HFF-Myc (cell line): ENCODE measurements around the gene NPY4R2.
"Not testable (repeated sequence)": the region's sequence is repeated elsewhere in the genome, so short reads cannot be mapped to it uniquely, and the experiment has no call there.

Experiments used
- DNase-seq: peaks from one replicate; pipeline ENCODE4 v3.0.0-alpha.2; 2011; ENCODE audit warnings: low read depth; ENCODE audit errors: extremely low read depth
- H3K4me3 ChIP-seq: replicated peaks from 2 replicates; pipeline ENCODE4 v1.5.1; 2011; ENCODE audit warnings: low read depth, mild to moderate bottlenecking, control low read depth, low read length

Gene NPY4R2, protein sequence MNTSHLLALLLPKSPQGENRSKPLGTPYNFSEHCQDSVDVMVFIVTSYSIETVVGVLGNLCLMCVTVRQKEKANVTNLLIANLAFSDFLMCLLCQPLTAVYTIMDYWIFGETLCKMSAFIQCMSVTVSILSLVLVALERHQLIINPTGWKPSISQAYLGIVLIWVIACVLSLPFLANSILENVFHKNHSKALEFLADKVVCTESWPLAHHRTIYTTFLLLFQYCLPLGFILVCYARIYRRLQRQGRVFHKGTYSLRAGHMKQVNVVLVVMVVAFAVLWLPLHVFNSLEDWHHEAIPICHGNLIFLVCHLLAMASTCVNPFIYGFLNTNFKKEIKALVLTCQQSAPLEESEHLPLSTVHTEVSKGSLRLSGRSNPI

DNA sequence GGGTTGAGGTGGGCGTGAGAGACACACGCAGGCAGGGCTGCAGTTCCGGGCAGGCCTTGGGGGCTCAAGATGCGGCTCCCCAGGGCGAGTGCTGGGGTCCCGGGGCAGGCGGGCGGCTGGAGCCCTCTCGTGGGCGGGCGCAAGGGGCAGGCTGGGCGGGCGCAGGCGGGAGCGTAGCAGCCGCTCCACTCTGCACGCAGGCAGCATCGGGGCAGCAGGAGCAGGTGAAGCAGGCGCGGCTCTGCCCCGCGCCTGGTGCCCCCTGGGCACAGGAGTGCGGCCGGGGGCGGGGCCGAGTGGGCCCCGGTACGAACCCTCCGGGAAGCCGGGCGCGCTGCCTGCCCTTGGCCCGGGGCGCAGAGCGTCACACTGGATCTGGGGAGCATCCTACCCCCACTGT is at the start of gene NPY4R2:
TSS of gene NPY4R2 (plus strand) at position 188 of the 400 bp plus-strand sequence. CDS start 3,326 bp downstream, outside the sequence.
- not testable (repeated sequence) for H3K4me3 ChIP-seq, DNase-seq

DNA sequence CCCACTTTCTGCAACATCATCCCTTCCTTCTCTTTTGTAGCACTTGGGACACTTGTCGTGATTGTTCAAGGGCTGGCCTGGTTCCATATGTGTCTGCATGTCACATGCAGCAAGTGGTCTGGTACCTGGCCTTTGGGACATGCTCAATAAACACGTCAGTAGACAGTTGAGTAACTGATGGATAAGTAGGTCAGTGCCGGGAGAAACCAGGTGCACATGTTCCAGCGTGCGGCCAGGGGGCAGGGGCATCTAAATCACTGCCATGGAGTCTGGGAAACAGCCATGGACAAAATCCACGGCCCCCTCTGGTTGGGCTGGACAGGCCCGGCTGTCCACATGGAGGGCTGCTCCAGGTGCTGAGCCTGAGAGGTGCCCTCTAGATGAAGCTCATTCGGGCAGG is 47.6 kb upstream of the NPY4R2 start:
- DNase-seq = not testable (repeated sequence)

DNA sequence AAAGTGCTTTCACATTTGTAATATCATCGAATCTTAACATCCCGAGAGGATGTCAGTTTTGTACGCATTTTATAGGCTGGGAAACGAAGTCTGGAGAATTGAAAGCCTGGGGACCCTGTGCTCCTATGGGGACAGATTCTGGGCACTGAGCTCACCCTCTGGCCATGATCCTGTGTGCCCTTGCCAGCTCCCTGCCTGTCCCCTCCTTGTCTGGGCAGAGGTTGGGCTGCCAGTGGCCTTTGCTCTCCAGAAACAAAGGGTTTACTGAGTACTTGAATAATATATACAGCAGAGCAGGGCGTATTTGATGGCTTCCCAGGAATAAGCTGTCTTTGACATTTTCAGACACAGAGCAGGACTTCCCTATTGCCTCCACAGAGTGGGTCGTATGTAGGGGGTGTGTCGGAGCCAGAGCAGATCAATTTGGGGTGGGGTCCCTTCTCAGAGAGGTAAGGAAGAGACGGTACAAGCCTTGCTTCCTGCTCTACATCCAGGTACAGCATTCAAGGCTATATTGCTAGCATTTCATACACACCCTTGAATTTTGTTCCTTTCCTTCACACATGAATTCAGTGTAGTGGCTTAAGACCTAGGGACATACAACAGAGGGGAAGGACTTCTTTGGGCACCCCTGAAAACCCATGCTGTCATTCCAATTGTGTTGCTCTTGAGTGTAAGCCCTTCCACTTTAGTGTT is 46.8 kb upstream of the NPY4R2 start:
- H3K4me3 ChIP-seq, DNase-seq: not testable (repeated sequence)

More for the DNA sequence above, 47.6 kb upstream of the NPY4R2 start:
- H3K4me3 ChIP-seq = not testable (repeated sequence)

DNA sequence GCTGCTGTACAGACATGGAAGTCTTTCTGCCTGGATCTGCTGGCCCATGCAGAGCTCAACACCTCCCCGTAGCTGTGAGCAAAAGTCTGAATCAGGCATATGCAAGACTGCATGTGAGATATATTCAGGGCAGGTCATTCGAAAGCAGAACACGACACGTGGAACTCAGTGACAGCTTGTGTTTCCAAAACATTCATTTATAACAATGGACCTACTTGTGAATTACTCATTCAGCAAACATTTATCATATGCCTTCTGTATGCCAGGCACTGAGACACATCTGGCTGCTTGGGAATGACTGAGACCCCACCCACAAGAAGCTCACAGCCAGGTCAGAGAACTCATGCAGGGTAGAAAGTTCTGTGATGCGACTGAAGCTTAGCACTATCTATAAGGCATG is 46.2 kb upstream of the NPY4R2 start:
- not testable (repeated sequence) for DNase-seq, H3K4me3 ChIP-seq

DNA sequence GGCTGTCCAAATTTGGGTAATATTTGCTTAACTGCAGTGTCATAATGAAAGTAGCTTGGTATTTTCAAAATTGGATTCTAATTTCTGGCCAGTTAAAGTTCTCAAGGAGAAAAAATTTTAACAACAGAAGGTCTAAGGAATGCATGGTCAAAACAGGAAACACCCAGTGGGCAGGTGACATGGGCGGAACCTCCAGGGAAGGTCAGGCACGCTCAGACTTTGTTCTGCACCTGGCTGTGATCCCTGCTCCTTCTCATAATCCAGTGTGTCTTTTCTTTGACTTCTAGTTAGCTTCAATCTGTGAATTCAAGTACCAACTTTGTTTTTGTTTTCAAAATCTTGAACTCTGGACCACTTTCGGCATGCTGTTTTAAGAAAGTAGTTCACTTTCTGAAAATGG is 34.2 kb upstream of the NPY4R2 start:
- DNase-seq, H3K4me3 ChIP-seq: not testable (repeated sequence)

DNA sequence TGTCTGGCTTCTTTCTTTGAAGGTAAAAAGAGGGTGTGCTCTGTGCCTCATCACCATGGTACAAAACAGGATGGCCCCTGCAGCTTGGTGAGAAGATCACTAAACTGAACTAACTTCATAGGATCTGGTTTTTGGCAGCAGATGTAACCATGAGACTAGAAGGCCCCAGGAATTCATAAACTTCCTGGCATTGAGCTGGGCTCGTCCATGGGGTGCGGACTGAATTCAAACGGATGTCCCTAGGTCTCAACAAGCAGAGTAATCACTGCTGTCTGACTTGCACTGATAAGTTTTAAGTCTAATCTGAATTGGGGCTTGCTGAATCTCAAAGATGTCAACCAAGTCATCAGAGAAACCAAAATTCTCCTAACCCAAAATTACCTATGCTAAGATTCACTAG is 33.5 kb upstream of the NPY4R2 start:
- DNase-seq, H3K4me3 ChIP-seq: not testable (repeated sequence)

DNA sequence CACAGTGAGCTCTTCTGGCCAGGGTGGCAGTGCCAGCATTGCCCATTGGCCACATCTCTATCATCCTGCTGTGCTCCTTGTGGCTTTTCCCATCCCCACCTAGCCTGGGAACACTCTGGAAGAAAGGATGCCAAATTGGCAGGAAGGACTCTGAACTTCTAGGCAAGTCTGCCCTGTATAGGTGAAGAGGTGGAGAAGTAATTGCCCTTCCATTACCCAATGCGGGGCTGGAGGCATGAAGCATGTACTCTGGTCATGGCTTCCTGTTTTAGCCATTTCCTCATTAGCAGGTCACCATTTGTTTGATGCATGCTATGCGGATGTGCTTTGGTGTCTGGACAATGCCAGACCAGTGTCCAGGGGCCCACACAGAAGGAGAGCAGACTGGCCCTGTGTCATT is 32.1 kb upstream of the NPY4R2 start:
- DNase-seq, H3K4me3 ChIP-seq: not testable (repeated sequence)

DNA sequence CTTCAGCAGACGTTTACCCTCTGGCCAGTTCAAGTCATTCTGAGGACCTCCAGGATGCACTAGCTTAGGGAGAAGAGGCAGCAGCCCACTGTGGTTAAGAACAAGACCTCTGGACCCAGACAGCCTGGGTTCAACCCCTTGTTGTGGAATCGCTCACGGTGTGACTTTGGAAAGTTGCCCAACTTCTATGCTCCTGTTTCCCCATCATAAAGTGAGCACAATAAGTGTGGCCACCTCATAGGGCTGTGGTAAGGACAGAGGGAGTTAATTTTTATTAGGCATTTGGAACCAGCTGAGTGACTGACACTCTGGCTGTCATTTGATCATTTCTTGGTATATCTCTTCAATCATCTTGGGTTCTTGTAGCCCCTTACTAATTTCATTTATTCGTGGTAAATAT is 31.6 kb upstream of the NPY4R2 start:
- H3K4me3 ChIP-seq, DNase-seq: not testable (repeated sequence)

DNA sequence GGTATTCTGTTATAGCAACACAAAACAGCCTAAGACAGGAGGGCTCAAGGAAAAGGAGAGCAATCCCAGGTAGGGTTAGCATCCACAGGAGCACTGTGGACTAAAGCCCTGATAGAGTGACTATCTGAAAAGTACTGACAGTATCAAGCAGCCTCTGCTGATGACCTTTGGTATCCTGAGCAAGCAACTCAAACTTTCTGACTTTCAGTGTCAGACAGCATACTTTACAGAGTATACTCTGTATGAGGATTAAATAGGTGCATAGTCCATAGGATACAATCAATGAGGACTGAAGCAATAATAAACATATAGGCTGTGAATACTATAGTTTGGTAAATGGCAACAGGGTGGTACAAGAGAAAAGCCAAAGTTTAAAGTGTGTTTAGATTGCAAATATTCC is 27.7 kb upstream of the NPY4R2 start:
- not testable (repeated sequence) for DNase-seq, H3K4me3 ChIP-seq

DNA sequence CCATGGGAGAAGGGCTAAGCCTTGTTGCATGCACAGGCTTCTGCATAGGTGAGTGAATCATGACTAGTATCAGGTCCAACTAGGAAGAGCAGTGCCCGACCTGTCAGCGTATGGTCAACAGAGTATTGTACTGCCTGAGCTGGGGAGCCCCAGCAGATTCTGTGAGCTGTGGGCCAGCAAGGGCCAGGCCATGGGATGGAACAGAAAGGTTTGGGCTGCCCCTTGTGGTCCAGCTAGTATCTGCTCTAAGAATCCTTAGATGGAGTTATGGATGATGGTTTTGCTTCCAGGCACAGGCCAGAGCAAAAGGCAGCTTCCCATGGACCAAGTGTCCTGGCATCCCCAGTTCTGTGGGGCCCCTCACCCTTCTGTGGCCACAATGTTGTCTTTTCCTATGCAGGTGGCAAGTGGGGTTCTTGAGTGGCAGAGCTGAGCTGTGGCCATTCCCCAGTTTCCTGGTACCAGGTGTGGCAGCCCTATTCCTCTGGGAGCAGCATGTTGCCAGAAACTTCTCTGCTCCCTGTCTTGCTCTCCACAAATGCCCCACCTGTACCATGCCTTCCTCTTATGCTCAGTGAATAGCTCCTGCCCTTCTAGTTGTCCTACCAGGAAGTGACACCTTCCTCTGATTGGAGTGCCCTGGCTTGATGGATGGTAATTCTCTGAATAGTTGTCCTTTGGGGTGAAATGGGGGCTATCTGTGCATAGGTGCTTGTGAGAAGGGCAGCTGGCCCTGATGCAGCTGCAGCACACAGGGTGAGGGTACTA is 25.8 kb upstream of the NPY4R2 start:
- not testable (repeated sequence) for H3K4me3 ChIP-seq, DNase-seq

DNA sequence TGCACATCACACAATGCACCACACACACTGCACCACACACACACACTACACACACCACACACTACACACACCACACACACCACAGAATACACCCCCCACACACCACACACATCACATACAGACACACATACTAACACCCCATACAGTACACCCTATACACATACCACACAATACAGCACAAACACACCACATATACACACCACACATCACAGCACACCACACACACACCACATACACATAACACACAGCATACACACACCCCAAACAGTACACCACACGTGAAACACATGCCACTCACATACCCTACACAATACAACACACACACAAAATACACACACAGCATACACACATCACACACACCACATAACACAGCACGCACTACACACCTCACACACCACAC is 23.9 kb upstream of the NPY4R2 start:
- not testable (repeated sequence) for DNase-seq, H3K4me3 ChIP-seq

DNA sequence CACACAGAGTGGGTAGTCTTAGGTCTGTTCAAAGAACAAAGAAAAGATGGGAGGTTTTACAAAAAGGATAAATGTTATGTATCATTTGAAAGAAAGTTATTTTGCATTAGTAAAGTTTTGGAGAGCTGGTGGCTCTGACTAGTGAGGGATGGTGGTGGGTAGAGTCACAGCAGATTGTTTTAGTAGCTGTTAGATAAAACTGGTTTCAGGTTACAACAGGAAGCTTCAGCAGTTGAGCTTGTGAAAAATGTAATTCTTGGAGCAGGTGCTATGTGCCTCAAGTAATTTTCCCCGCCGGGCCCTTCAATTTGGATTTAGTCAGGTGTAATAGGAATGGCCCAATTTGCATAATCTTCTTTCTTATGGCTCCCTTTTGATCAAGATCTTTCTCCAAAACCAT is 20.6 kb upstream of the NPY4R2 start:
- not testable (repeated sequence) for DNase-seq, H3K4me3 ChIP-seq

DNA sequence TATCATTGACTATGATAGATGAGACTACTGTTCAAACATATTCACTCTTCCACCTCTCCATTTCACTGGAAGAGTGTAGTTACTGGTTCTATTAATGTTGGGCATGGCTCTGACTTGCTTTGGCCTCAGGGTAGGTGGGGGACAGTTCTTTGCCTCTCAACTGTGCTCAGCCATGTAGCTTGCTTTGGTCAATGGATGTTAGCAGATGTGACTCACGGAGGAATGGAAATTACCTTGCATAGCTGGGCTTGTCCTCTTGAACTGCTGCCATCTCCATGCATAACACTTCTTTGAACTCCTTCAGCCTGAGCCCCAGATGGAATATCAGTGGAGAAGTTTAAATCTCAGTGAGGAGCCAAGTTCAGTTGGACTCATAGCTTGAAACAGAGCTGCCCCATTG is 9.1 kb upstream of the NPY4R2 start:
- H3K4me3 ChIP-seq, DNase-seq: not testable (repeated sequence)

DNA sequence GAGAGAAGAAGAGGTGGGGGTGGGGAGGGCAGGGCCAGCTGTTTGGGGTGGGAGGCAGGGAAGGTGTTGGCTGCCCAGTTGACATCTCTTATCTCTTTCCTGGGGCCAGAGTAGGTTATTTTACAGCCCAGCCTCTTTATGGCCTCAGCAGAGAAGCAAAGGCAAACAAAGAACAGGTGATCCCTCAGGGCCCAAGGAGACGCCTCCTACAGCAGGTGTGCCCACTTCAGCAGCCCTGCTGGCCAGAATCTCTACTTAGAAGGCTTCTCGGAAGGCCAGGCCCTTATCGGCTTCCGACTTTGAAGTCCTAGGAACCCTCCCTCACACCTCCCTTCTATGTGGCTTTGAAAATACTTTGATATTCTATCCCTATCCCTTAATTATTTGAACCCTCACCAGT is 8.0 kb upstream of the NPY4R2 start:
- H3K4me3 ChIP-seq, DNase-seq: not testable (repeated sequence)

DNA sequence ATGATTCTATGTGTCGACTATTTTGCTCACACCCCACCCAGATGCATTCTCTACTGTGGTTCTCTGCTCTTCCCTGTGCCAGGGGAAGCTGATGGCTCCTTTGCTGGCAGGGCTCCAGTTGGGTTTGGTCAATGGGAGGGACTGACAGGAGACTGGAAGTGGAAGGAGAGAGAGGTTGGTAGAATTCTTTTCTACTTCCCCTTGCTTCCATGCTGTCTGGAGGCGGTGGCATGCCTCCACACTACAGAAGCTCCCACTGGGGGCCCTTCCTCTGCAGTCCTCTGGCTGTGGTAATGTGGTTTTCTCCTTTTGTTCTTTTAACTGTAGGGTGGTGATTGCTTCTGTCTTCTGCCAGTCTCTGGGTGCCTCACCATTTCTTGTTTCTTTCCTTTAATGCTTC is 4.4 kb upstream of the NPY4R2 start:
- H3K4me3 ChIP-seq, DNase-seq: not testable (repeated sequence)

DNA sequence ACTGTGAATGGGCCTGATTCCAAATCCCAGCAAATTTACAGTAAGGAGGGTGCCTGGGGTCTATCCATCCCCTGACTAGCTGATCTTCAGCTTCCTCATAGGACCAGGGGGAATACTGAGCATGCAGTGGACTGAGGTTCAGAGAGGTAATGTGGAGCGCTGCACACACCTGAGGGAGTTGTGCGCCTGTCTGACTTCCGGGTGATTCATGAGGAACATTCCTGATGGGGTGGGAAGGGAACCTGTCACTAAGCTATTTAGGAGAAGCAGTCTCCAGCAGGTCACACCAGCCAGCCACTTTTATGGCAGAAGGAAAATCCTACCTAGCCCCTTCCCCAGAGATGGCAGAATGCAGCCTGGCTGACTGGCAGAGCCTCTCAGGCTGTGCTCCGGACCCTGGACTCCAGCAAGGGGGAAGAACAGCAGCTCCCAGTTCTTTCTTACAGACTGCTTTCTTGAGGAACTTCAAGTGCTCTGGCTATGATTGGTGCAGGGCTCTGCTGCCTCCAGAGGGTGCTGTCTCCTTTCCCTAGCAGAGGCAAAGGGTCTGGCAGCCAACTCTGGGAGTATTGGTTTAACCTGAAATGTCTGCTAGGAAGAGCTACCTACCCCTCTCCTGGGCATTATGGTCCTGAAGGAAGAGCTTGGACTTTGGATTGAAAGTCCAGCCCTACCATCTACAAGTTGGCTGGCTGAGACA is 2.5 kb upstream of the NPY4R2 start:
- not testable (repeated sequence) for DNase-seq, H3K4me3 ChIP-seq

DNA sequence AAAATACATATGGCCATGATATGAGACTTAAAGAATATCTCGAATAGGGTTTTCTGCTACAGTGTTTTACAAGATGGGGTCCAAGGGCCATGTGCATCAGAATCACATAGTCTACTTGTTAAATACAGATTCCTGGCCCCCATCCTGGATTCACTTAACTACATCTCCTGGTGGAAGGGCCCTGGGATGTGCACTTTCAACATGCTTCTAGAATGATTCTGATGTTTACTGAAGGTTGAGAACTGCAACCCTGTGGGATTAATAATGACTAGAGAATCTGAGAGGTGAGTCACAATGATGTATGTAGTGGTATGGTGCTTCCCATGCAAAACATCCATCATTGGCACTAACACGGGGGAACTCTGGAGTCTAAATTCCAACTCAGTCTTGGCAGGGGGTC is 2.1 kb downstream of the NPY4R2 start:
- H3K4me3 ChIP-seq, DNase-seq: not testable (repeated sequence)

DNA sequence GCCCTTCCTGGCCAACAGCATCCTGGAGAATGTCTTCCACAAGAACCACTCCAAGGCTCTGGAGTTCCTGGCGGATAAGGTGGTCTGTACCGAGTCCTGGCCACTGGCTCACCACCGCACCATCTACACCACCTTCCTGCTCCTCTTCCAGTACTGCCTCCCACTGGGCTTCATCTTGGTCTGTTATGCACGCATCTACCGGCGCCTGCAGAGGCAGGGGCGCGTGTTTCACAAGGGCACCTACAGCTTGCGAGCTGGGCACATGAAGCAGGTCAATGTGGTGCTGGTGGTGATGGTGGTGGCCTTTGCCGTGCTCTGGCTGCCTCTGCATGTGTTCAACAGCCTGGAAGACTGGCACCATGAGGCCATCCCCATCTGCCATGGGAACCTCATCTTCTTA is 4.0 kb downstream of the NPY4R2 start:
- DNase-seq, H3K4me3 ChIP-seq: not testable (repeated sequence)
